GM12875 (cell line): ENCODE measurements around the gene PEA15.

ENCODE experiments used
- H3K4me3 ChIP-seq: one replicate; pipeline ENCODE4 v1.5.1; 2011; ENCODE audit warnings: low read depth, low read length, control low read depth
- TF ChIP-seq, protein P1 (sequence below): IDR thresholded peaks from 2 replicates; pipeline ENCODE4 v1.5.1; 2011; ENCODE audit warnings: low read depth, mild to moderate bottlenecking, control low read depth, inconsistent platforms, low read length, moderate library complexity, borderline replicate concordance; ENCODE audit not compliant: insufficient read depth

Gene PEA15

DNA sequence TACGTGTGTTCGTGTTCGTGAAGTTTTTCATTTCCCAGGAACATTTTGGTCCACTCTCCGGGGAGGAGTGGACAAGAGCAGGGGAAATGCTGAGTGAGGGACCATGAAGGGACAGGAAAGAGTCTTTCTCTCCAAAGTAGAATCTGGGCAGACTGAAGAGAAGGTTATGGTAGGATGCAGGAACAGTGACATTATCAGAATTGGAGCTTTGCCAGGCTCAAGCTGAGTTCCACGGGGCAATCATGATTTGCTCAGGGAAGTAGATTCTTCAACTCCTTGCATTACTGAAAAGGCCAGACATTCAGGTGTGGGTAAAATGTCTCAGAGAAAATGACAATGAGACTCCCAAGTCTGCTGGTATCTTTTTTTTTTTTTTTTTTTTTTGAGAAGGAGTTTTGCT lies 37.2 kb upstream of the PEA15 start:
- TF ChIP-seq, protein P1, sequence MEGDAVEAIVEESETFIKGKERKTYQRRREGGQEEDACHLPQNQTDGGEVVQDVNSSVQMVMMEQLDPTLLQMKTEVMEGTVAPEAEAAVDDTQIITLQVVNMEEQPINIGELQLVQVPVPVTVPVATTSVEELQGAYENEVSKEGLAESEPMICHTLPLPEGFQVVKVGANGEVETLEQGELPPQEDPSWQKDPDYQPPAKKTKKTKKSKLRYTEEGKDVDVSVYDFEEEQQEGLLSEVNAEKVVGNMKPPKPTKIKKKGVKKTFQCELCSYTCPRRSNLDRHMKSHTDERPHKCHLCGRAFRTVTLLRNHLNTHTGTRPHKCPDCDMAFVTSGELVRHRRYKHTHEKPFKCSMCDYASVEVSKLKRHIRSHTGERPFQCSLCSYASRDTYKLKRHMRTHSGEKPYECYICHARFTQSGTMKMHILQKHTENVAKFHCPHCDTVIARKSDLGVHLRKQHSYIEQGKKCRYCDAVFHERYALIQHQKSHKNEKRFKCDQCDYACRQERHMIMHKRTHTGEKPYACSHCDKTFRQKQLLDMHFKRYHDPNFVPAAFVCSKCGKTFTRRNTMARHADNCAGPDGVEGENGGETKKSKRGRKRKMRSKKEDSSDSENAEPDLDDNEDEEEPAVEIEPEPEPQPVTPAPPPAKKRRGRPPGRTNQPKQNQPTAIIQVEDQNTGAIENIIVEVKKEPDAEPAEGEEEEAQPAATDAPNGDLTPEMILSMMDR: no peak

DNA sequence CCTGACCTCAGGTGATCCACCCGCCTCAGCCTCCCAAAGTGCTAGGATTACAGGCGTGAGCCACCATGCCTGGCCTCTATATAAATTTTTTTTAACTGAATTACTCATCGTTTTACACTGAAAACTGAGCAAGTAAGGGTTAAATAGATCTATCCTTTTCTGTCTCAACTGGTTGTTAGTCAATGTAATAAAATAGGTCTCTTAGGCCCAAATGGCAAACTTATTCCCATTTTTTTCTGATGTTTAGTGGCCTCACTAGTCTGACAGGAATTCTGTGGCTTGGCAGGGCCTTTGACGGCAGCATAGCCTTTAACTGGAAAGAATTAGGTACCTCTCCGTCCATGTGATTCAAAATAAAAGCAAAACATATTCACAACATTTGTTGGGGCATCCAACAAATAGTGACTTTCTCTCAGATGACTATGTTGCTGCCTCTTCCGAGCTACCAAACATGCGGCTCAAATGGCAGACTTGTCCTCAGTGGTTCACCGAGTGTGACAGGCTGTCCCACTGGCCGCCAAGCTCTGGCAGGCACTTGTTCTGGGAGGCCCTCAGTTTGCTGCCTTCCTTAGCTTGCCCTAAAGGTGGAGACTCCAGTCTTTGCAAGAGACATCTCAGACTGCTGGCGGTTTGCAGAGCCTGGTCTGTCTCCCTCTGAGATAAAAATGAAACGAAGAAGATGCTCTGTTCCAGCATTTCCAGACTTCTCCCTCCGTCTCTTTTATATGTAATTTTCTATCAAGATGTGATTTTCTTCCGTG lies 36.4 kb upstream of the PEA15 start:
- no peak overlapping the region for H3K4me3 ChIP-seq

More for the DNA sequence above, 37.2 kb upstream of the PEA15 start:
- no peak overlapping the region for H3K4me3 ChIP-seq

DNA sequence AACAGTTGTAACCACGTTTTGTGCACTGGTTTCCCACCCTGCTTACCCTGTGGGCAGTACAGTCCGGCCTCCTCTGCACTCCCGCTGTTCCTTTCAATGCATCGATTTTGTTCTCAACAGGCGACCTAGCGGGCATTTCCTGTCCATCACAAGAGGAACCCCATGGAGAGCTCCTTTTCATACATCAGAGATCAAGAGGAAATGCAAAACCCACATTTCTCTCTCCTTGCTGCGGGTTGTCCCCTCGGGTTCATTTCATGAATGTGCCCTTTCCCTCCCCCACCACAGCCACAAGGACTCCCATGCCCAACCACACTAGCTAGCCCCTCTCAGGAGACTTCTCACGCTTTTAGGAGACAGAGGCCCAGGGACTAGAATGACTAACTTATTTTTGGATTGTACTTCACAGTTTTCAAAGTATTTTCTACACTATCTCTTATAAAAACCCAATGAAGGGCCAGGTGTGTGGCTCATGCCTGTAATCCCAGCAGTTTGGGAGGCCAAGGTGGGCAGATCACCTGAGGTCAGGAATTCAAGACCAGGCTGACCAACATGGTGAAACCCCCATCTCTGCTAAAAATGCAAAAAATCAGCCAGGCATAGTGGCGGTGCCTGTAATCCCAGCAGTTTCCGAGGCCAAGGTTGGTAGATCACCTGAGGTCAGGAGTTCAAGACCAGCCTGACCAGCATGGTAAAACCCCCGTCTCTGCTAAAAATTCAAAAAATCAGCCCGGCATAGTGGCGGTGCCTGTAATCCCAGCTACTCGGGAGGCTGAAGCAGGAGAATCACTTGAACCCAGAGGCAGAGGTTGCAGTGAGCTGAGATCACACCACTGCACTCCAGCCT lies 35.4 kb upstream of the PEA15 start:
- H3K4me3 ChIP-seq: no peak overlapping the region
- TF ChIP-seq, protein P1: no peak

More for the DNA sequence above, 36.4 kb upstream of the PEA15 start:
- TF ChIP-seq, protein P1: 0 out of 2 replicates have a peak, but pooled peaks have one; percentile 1

DNA sequence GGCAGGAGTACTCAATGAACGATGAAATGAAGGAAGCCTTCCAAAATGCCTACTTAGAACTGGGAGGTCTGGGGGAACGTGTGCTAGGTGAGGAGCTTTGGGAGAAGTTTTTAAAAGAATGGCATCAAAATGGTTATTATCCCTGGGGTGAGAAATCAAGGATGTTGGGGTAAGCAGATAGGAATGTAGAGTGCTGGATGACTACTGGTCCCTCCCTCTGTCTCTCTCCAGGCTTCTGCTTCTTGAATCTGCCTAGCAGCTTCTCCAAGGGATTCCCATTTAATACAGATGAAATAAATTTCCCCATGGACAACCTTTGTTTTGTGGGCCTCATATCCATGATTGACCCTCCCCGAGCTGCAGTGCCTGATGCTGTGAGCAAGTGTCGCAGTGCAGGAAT lies 33.8 kb upstream of the PEA15 start:
- H3K4me3 ChIP-seq: no peak overlapping the region
- TF ChIP-seq, protein P1: no peak

DNA sequence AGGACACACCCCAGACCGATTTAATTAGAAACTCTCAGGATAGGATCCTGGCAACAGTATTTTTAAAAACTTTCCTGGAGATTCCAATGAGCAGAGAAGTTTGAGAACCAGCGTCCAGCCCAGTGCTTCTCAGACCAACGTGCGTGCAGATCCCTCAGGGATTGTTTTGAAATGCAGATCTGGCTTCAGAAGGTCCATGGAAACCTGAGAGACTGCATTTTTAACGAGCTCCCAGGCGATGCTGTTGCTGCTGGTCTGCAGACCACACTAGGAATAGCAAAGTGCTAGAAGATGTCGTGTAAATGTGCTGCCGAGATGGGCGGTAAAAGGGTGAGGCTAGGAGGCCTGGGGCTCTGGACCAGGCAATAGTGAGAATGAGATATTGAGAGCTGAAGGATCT lies 33.2 kb upstream of the PEA15 start:
- TF ChIP-seq, protein P1: no peak
- H3K4me3 ChIP-seq: no peak overlapping the region

DNA sequence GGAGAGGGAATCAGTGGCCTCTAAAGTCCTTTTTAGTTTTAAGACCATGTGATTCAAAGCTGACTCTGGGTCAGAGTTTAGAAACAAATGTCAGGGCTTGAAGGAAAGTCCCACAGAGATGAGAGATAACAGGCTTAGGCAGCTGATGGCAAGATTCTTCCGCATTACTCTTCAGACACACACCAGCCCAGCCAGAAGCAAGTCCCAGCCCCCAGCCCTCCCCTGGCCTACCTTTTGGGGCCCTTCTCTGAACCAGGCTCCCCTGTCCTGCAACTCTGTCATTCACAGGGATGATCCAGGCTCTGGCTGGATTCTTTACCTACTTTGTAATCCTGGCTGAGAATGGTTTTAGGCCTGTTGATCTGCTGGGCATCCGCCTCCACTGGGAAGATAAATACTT lies 28.0 kb upstream of the PEA15 start:
- TF ChIP-seq, protein P1: no peak
- no peak overlapping the region for H3K4me3 ChIP-seq

DNA sequence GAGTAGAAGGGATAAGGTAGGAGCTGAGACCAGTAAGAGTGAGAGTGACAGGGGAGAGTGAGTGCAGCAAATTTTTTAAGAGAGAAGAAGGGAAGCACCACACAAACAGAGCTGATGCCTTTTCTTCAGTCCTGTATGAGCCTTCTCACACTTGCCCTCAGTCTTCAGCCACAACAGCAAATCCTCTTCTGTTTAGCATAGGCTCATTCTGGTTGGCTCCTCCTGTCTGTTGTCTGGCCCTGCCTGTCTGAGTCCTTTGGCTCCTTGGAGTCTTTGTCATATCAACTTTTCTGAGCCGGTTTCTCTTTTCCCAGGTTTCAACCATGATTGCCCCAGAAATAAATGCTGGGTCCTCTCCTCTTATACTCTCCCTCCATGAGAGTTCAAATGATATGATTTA lies 27.5 kb upstream of the PEA15 start:
- H3K4me3 ChIP-seq: no peak overlapping the region
- TF ChIP-seq, protein P1: no peak
